Right ventricle myocardium superior (tissue), 1 donor: ENCODE data around the gene WNT1. TPM values are rescaled to one million over a fixed set of nuclear protein-coding genes. Genes with fewer than 3 reads are reported as not detected.

Experiments
- ATAC-seq: fragments of 200-7000 bp; cut with Tn5 transposase; one replicate; pipeline ENCODE4 v1.9.1; 2020; ENCODE audit warnings: mild to moderate bottlenecking; ENCODE audit not compliant: poor library complexity
- DNase-seq: peaks from one replicate; pipeline ENCODE4 v3.0.0-alpha.2; 2020
- intact Hi-C: fragments of 100-400 bp; cut with DNase I; formaldehyde crosslinking; loops from one replicate; pipeline ENCODE4 v1.11.2; 2022
- total RNA-seq: library from RNA; stranded (reverse); fragmentation: NEBNext Ultra II Directional; extraction: Animal tissue kit (Norgen Biotek cat#: 25700); gene quantifications from one replicate; pipeline ENCODE4 v1.2.1, GENCODE V29; 2021
- donor health status: DM: no; HTN: yes; CAD: no; lungs with severe emphysema.

WNT1 gene
- total RNA-seq, 1 donor from 2014 or later = not detected

DNA sequence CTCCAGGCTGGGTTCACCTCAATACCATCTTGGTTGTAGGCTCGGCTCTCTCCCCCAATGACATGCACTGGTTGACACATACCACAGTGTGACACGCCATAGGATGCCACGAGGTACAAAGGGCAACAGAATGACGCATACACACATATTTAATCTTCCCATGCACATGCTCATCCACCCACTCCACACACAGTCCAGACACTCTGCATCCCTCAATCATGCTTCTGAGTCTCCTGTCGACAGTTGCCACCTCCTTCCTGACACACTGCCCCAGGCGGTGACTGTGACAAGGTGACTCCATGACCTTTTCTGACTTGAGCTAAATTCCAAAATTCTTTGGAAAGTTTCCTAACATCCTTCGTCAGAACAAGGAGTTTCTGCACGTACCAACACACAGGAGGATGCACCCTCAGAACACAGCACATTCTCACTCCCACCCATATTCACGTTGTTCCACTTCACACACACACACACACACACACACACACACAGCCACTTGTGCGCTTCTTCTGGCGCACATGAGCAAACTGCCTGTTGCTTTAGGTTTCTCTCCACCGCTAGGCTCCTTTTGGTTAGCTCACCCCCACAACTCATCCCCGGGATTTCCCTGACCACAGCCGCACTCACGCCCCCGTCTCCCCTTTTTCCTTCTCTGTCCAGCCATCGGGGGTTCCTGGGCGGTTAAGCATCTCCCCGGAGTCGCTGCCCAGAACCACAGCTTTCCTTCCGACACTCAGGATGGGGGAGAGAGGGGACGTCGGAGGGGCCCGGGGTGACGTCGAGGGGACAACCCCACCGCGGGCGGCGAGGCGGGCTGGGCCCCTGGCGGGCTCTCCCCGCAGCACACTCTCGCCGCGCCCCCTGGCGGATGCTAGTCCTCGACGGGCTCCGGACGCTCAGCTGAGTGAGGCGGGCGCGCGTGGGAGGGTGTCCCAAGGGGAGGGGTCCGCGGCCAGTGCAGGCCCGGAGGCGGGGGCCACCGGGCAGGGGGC lies 536 bp upstream of the WNT1 start:
- ATAC-seq = peak; percentile 38
- intact Hi-C loops = no loop called here
- peak; percentile 83 for DNase-seq

DNA sequence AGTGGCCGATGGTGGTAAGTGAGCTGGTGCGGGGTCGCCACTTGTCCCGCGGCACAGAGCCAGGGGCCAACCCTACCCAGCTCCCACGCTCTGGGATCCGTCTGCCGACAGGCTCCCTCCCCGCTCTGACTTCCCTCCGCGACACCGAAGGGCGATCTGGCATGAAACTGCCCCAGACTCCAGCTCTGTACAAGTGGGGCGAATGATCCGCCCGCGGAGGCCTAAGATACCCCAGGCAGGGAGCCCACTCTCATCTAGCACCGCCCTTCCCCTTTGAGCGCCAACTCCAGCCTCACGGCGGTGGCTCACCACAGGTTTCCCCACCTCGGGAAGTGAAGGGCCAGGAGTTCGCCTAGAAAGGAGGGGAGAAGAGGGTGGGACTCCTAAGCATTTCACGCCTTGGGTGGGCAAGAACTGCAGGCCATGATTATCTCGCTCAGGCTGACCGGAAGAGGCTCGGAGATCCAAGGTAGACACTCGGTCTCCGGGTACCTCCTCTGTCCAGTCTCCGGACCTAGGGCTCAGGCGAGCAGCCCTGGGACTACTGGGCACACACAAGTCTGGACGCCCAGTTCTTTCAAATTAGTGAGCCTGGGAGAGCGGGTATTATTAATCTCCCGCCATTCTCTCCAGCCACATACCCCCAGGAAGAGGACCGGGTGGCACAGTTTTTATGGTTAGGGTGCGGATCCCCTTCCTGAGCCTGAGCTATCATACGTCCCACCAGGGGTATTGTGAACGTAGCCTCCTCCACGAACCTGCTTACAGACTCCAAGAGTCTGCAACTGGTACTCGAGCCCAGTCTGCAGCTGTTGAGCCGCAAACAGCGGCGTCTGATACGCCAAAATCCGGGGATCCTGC lies 849 bp downstream of the WNT1 start:
- ATAC-seq = no peak
- DNase-seq = no peak
- intact Hi-C loops = no loop called here

DNA sequence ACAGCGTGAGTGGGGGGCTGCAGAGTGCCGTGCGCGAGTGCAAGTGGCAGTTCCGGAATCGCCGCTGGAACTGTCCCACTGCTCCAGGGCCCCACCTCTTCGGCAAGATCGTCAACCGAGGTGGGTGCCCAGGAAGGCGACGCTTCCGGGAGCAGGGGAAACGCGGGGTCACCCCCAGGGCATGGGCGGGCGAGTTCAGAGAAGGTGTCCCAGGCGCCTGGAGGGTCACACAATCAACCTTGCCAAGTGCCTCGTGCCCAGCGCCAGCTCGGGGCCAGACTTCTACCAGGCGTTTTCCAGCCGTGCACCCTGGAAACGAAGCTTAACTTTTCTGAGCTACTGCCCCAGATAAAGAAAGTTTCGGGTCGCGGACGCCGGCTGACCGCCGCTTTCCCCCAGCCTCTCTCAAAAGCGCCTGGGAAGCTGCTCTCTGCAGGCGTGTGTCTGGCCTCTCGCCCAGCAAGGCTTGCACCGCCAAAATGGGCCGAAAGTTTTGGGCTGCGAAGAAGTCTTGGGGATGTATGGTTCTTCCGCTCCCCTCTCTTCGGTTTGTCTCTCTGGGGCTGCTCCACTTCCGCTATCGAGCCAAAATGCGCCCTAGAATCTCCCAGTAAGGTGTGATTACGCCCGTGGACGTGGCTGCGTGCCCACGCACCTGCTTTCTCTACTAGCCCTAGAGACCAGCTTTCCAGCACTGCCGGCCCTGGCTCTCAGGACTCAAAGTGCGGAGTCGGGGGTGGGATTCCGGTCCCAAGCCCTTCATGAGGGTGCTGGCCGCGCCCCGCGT lies 1.7 kb downstream of the WNT1 start:
- intact Hi-C loops = no loop called here
- DNase-seq (no peak), ATAC-seq (no peak)

DNA sequence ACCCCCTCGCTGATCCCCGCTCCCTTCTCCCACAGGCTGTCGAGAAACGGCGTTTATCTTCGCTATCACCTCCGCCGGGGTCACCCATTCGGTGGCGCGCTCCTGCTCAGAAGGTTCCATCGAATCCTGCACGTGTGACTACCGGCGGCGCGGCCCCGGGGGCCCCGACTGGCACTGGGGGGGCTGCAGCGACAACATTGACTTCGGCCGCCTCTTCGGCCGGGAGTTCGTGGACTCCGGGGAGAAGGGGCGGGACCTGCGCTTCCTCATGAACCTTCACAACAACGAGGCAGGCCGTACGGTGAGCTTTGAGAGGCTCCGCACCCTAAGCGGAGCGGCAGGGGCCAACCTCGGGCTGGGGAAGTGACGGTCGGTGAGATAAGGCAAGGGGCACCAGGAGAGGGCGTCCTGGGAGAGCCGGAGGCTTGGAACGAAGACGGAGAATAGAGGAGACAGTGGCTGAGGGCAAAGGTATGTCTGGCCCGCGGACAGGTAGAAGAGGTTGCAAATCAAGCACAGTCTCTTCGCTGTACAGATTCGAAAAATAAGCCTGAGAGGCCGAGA lies 2.3 kb downstream of the WNT1 start:
- DNase-seq (no peak), ATAC-seq (peak; percentile 6)
- intact Hi-C loops = no loop called here

DNA sequence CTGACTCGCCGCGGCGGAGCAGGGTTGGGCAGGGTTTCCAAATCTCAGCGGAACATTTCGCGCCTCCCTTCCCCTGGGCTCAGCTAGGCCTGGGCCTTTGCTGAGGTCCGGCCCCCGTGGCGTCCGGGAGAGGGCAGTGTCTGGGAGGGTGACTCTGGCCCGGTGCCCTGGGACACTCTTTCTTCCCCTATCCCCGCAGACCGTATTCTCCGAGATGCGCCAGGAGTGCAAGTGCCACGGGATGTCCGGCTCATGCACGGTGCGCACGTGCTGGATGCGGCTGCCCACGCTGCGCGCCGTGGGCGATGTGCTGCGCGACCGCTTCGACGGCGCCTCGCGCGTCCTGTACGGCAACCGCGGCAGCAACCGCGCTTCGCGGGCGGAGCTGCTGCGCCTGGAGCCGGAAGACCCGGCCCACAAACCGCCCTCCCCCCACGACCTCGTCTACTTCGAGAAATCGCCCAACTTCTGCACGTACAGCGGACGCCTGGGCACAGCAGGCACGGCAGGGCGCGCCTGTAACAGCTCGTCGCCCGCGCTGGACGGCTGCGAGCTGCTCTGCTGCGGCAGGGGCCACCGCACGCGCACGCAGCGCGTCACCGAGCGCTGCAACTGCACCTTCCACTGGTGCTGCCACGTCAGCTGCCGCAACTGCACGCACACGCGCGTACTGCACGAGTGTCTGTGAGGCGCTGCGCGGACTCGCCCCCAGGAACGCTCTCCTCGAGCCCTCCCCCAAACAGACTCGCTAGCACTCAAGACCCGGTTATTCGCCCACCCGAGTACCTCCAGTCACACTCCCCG lies 3.0 kb downstream of the WNT1 start:
- DNase-seq = no peak
- peak; percentile 30 for ATAC-seq
- intact Hi-C loops = no loop called here

DNA sequence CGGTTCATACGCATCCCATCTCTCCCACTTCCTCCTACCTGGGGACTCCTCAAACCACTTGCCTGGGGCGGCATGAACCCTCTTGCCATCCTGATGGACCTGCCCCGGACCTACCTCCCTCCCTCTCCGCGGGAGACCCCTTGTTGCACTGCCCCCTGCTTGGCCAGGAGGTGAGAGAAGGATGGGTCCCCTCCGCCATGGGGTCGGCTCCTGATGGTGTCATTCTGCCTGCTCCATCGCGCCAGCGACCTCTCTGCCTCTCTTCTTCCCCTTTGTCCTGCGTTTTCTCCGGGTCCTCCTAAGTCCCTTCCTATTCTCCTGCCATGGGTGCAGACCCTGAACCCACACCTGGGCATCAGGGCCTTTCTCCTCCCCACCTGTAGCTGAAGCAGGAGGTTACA lies 3.6 kb downstream of the WNT1 start:
- ATAC-seq = no peak
- intact Hi-C loops = no loop called here
- no peak for DNase-seq

DNA sequence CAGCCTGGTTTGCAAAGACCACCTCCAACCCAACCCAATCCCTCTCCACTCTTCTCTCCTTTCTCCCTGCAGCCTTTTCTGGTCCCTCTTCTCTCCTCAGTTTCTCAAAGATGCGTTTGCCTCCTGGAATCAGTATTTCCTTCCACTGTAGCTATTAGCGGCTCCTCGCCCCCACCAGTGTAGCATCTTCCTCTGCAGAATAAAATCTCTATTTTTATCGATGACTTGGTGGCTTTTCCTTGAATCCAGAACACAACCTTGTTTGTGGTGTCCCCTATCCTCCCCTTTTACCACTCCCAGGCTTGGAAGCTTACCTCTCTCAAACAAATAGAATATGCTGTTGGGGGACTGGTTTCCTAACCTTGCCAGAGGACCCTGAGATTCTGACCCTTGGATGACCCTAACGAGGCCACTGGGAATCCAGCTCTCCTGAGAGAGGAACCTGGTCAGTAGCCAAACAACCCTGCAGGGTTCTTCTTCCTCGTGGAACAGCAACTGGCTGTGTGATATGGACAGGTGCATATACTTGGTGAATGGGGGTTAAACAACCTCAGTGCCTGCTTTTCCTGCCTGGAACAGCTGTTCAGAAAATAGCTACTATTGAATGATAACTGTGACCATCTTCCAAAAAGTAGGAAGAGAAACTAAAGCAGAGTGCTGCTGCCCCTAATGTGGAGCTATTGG lies 4.4 kb downstream of the WNT1 start:
- intact Hi-C loops = no loop called here
- no peak for DNase-seq
- no peak for ATAC-seq

DNA sequence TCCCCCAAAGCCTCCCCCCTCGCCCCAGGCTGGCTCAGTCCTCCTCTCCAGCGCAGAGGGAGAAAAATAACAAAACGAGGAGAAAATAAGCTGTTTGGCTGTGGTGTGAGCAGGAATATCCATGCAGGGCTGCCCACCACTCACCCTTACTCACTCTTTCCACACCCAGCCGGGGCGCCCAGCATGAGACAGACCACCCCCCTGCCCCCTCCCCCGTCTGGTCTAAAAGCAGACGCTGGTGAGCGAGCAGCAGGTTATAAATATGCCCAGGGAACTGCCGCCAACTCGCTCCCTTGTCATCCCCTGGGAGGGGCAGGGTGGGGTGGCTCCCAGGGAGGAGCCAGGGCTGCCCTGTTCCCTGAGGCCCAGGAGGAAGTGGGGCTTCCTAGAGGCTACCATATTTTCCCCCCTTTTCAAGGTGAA lies 7.4 kb downstream of the WNT1 start:
- intact Hi-C loops = no loop called here
- DNase-seq = peak; percentile 75
- peak; percentile 88 for ATAC-seq

DNA sequence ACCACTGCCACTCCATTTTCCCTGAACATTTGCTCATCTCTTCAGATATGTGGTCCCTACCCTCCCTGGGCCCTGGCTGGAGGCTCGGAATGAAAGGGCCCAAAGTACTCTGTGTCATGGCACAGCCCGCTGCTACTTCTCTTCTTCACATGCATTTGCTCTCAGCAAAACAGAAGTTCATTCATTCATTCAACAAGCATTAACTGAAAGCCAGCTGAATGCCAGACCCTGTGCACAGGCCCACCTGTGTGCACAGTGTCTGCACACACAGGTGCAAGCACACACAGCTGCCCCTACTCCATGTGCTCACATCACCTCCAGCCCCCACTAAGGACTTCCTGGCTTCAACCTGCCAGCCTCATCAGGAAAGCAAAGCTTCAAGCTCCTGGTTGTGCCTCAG lies 7.8 kb downstream of the WNT1 start:
- DNase-seq (no peak), ATAC-seq (no peak)
- intact Hi-C loops = no loop called here

DNA sequence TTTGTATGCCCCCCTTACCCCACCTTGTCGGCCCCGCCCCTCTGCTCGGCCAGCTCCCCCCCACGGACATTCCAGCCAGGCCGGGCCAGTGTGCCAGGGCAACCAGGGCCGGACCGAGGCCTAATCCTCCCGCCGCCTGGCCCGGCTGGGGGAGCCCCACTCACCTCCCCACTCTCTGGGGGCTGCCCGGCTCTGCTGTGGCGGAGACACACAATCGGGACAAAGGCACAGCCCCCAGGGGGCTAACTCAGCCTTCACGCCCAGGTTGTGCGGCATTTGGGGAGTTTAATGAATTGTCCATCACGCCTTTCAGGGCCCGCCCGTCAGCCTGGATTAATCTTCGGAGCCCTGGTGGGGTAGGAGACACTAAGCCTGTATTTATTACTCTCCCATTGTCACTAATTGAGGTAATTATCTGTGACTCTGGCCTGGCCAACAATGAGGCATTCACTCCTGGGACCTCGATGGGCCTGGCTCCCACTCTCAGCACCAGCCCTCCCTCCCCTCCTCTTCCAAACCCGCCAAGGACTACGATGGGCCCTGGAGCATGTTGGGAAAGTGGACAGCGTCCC lies 8.7 kb downstream of the WNT1 start:
- no peak for DNase-seq

DNA sequence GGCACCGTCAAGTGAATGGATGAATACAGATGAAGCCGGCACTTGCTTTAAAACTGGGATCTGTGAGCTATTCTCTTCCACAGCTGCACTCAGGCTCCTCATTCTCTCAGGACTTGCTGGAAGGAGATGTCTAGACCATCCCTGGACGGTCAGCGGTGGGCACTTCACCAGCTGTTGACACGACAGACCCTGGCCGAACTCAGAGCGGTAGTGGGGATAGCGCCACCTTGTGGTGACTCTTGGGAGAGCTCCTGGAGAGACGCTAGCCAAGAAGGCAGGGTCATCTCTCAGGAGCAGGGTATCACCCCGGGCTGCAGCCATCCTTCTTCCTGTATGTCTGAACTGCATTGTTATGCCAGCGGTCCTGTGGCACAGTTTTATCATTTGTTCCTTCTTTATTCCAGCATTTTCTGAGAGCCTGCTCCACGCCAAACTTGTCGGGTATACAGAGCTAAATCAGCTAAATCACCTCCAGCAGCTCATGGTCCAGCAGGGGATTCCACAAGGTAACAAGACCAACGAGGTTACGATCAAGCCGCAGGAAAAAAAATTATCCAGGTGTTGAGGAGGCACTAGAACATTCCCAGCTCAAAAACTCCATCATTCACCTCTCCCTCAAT lies 10.0 kb downstream of the WNT1 start:
- ATAC-seq (peak; percentile 70), DNase-seq (peak; percentile 79)
- intact Hi-C loops = no loop called here

More for the DNA sequence above, 8.7 kb downstream of the WNT1 start:
- intact Hi-C loops = no loop called here
- ATAC-seq = no peak

DNA sequence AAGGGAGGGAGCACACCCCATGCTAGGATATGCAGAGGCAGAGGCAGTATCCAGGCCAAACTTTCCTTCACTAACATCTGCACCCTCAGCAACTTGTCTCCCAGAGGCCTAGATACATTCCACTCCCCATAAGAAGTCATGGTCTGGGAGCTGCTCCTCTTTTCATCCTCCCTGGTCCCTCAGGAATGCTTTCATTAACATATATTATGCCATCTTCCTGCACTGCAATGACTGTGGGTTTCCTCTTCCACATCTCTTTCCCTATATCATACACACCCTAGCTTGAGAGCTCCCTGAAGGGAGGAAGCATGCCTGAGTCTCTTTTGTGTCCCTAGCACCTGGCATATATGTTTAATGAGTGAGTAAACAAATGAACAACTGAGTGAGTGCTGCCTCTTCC lies 12.4 kb downstream of the WNT1 start:
- no peak for DNase-seq
- ATAC-seq = no peak
- intact Hi-C loops = no loop called here

DNA sequence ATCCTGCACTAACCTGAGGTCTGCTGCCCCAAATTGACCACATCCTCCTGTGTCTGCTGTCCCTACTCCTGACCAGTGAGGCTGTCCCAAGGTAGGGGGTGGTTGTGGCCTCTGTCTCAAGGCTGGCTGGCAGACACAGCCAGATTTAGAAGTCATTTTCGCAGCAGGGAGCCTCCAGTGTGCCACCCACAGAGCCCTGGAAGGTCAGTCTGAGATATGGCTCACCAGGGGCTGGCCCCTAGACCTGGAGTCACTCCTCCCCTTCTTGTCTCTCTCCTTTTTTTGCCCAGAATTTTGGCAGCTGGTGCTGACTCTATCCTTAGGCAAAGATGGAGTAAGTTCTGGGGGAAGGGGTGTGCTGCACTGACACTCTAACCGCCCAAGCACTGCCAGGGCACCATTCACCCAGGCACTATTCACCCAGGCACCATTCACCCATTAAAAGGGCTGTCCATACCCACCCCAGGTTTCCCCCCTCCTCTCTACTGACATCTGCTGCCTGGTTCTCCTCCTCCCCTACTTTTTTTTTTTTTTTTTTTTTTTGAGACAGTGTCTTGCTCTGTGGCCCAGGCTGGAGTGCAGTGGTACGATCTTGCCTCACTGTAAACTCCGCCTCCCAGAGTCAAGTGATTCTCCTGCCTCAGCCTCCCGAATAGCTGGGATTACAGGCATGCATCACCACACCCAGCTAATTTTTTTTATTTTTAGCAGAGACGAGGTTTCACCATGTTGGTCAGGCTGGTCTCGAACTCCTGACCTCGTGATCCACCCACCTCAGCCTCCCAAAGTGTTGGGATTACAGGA lies 13.3 kb downstream of the WNT1 start:
- intact Hi-C loops = no loop called here
- no peak for DNase-seq
- no peak for ATAC-seq

DNA sequence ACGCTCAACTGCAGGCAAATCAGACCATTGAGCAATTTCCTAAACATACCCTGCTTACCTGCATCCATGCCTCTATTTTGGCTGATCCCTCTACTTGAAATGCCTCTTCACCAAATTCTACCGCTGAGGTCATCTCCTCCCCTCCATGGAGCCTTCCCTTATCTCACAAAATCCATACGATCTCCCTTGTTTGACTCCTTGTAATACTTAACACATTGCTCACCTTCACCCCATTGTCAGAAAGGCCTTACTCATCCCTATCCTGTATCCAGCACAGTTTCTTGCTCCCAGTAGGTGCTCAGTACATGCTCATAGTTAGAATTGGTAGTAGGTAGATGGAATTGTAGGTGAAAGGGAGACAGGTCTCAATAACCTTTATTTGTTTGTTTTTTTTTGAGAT lies 15.7 kb downstream of the WNT1 start:
- ATAC-seq = no peak
- intact Hi-C loops = no loop called here
- DNase-seq = no peak

DNA sequence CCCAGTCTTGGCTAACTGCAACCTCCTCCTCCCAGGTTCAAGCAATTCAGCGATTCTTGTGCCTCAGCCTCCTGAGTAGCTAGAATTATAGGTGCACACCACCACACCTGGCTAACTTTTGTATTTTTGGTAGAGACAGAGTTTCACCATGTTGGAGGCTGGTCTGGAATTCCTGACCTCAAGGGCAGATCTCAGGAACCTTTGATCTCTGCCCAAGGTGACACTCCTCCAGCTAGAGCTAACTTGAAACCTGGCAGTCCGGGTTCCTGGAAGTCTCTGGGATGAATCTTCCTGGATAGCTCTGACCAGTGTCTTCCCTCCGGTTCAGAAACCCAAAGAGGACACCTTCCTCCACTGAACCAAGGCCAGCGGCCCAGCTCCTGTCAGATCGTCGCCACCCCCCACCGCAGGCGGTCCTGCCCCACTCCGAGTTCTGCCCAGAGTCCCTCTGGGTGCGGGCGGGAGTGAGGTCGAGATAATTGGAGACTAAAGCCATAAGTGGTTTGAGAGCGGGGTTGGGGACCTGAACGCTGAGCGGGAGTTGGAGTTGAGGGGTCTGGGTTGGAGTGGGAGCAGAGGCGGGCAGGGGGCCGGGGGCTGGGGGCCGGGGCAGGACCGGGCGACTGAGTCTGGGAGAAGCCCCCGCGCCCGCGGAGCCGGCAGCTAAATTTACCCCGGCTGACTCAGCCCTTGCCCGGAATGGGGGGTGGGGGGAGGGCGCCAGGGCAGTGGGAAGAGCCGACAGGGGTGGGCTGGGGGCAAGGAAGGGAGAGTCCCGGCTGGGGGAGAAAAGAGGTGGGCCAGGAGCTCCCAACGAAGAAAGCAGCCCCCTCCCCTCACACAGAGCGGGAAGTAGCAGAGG lies 16.3 kb downstream of the WNT1 start:
- intact Hi-C loops = loop anchor here (5.0 kb wide), 1 partner anchor 142 kb away; the partner anchor contains the start of gene DDX23
- DNase-seq (no peak), ATAC-seq (no peak)
